Amniotic stem cell (primary cell): Measurements from ENCODE around the gene ZNF776.
"Not testable (repeated sequence)": the region's sequence is repeated elsewhere in the genome, so short reads cannot be mapped to it uniquely, and the experiment has no call there.

ENCODE experiments used
- DNase-seq: peaks from one replicate; lab custom pipeline; 2025; lab: John Stamatoyannopoulos, UW

ZNF776 gene

DNA sequence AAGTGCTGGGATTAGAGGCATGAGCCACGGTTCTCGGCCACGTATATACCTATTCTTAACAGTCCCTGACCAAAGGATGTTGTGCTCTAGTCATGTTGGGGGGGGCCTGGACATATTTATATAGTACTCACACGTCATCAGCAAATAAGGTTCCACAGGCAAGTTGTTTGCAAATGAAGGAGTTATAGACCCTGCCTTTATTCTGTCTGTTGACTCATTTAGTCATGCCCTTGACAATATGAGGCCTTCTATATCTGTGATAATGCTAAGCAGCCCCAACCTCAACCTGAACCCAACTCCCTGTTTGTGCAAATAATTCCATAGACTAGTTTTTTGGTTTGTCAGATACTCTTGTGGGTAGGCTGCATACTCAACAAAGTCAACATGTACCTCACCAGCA is 31.7 kb downstream of the ZNF776 start:
- no peak for DNase-seq

DNA sequence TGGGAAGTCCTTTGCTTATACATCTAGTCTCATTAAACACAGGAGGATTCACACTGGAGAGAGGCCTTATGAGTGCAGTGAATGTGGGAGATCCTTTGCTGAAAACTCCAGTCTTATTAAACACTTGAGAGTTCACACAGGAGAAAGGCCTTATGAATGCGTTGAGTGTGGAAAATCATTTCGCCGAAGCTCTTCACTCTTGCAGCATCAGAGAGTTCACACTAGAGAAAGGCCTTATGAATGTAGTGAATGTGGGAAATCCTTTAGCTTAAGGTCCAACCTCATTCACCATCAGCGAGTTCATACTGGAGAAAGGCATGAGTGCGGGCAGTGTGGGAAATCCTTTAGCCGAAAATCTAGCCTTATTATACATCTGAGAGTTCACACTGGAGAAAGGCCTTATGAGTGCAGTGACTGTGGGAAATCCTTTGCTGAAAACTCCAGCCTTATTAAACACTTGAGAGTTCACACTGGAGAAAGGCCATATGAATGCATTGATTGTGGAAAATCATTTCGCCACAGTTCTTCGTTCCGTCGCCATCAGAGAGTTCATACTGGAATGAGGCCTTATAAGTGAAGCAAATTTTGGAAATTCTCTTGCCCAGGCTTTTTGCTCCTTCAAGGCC is 32.7 kb downstream of the ZNF776 start:
- DNase-seq = no peak

DNA sequence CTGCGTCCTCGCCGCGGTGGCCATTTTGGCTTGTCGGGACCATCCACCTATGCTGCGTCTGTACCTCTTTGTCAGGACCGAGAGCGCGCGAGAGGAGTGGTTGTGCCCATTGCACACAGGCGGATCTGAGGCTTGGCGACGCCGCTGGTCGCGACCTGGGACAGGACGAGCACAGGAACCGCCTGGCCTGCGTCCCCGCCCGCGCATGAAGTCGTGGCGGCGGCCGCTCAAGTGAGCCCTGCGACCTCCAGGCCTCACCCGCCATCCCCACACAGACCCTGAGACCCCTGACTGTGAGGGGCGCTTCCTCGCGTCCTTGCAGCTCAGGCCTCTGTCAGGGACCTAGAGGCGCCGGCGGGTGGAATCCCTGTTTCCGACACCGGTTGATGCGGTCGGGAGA is 39.7 kb downstream of the ZNF776 start:
- no peak for DNase-seq

DNA sequence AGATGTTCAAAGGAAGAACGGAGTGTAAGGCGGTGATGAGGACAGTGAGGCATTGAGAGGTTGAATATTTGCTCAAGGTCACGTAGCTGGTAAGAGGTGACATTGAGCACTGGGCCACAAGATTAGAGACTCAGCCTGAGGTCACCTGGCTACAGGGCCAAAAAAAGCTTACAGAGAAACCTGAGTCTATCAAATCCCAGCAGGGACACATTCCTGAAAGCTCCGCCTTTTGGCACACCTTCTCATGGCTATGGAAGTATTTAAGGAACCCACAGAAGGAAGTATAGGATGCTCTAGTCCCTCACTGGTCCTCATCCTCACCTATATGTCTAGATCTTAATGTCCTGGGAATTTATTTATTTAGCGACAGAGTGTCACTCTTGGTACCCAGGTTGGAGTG is 40.3 kb downstream of the ZNF776 start:
- DNase-seq = no peak

DNA sequence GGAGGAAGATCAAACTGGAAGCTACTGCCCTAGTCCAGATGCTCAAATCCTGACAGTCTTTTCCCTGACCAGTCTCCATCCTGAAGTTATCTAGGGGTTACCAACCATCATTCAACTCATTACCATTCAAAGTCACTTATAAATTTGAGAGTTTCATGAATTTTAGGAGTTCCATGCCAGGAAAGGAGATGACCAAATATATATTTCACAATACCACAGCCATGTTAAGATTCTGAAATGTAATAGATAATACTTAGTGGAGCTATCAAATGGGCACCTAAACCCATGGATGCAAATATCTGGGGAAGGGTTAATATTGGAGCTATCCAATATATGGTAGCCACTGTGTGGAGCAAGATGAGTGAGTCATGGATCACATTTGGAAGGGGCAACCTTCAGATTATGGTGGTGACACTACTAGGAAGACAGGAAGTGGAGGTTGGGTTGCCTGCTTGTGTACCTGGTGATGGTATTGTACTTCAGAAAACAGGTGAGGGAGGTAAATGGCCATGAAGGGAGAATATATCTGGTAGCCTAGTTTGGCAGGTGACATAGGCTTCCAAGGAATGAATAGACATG is 41.6 kb downstream of the ZNF776 start:
- no peak for DNase-seq

DNA sequence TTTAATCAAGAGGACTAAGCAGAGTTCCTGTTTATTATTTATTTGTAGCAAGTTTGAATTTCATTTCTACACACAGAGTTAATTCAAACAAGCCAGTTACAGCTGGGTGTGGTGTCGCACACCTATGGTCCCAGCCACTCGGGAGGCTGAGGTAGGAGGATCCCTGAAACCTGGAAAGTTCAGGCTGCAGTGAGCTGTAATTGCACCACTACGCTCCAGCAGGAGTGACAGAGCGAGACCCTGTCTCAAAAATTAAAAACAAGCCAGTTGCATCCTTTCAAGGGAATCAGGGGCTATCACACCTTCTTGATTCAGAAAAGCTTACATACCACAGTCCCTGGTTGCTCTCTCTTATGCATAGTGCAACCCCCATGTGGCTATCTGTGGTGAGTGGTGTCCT is 42.7 kb downstream of the ZNF776 start:
- no peak for DNase-seq

DNA sequence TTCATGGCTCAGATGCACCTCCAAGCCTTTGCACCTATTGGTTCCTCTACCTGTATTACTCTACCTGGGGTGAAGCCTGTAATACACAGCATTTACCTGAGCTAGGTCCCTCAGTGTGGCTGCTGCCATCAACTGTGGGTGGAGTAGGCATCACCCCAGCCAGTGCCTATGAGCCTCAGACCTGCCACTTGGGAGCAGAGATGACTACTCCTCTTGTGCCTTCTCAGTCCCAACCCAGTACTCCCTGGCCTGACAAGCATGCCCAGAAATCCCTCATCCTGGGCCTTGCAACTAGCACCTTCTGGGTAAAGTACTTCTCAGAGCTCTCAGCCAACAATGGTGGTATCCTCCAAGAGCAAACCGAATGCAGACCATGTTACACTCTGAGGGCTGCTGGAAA is 50.0 kb downstream of the ZNF776 start:
- DNase-seq = not testable (repeated sequence)

DNA sequence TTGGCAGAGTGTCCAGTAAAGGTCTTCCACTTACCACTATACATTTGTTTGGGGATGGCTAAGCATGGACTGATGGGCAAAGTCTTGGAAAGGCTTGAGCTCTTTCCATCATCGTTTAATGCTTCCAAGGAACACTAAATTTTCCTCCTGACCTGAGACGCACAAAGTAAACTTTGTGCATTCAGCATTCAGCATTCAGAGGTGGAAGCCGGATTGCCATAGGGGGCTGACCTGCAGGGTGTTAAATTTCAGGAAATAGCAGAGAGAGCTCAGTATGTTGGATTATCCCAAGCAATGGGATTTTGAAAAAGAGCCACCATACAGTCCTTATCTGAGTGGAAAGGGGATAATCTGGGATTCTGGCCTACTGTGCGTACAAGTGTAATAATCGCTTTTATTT is 54.1 kb downstream of the ZNF776 start:
- no peak for DNase-seq

DNA sequence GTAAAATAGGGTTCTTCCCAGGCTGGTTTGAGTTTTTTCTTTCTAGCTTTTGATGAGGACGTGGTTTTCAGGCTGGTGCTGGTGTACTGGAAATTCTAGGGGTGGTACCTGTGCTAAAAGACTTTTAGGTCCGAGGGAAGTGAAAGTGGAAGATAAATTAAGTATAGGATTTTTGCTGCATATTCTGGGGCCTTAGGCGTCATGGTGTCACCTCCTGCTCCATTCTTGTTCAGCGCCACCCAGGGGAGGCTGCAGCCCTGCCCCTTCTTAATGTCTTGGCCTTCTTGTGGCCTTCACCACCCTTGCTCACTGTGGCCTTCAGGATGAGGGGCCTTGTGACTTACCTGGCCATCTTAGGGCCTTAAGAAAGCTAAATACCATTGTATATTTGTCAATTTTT is 55.7 kb downstream of the ZNF776 start:
- no peak for DNase-seq

DNA sequence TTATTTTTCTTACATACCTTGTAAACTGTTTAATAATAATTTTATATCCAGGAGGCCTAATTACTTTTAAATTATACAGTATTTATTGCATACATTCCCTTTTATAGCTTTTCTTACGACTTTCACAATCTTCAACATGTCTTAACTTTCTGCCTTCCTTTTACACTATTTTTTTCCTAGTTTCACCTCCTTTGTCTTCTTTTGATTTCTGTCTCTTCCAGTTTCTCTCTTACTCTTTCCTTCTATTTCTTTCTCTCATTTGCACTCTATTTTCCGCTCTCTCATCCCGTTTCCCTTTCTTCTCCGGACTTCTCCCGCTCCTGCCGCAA is 56.6 kb downstream of the ZNF776 start:
- no peak for DNase-seq

DNA sequence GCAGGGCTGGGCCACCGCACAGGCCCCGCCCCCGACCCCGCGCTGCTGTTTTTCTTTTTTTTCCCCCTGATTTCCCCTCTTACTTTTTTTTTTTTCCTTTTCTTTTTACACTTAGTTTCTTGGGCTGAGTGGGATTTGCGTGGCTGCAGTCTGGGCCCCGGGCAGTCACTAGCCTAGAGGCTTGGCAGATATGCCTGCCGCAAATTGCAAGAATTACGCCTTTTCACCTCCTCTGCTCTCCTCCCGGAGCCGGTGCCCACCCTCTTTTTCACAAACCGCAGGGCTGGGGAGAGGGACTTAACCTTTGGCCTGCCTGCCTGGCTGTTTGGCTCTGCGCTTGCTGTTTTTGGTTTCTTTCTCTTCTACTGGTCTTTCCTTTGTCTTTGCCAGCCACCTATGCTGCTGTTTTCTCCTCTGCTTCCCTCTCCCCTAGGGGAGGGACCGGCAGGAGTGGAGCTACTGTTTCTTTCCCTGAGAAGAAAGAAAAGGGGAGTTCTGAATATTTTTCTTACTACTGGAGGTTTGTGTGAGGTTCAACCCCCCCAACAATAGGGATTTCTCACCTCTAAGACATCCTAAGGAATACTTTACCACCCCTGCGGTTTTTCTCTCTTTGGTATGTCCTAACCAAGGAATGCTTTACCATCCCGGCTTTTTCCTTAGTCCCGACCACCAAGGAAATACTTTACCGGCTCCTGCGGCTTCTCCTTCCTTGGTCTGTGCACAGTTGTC is 57.1 kb downstream of the ZNF776 start:
- peak; percentile 29 for DNase-seq

DNA sequence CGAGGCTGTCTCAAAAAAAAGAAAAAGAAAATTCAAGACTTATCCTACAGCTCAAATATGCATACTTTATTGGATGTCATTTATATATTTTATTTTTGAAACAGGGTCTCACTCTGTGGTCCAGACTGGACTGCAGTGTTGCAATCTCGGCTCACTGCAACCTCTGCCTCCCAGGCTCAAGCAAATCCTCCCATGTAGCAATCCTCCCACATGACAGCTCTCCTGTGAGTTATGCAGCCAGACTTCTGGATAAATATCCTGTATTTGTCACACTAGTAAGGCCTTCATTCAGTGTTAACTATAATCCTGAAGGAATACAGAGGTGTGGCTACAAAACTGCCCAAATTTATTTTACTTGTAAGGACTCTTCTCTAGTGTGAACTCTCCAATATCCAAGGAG is 60.9 kb downstream of the ZNF776 start:
- DNase-seq = no peak
